SJSA1 (cell line): ENCODE data around the gene NCK2. TPM values are rescaled to one million over a fixed set of nuclear protein-coding genes. Genes with fewer than 3 reads are reported as not detected.

Experiments used
- DNase-seq, 2 experiments: peaks; one replicate each; pipeline ENCODE4 v3.0.0-alpha.2; 2015 to 2020; ENCODE audit warnings: low spot score in 2 of 2, low read depth in 1 of 2
- H3K27ac ChIP-seq: fragments of 250-450 bp; sonication (Bioruptor Pico); 2 replicates; pipeline ENCODE4 v1.5.1; 2020; ENCODE audit warnings: mild to moderate bottlenecking, moderate library complexity
- H3K27me3 ChIP-seq: fragments of 250-450 bp; sonication (Bioruptor Pico); replicated peaks from 2 replicates; pipeline ENCODE4 v1.5.1; 2020; ENCODE audit warnings: mild to moderate bottlenecking, moderate library complexity
- H3K36me3 ChIP-seq: fragments of 250-450 bp; sonication (Bioruptor Pico); 2 replicates; pipeline ENCODE4 v1.5.1; 2020; ENCODE audit warnings: mild to moderate bottlenecking
- H3K4me1 ChIP-seq: fragments of 250-450 bp; sonication (Bioruptor Pico); replicated peaks from 2 replicates; pipeline ENCODE4 v1.6.1; 2021; ENCODE audit warnings: mild to moderate bottlenecking
- H3K4me3 ChIP-seq: fragments of 250-450 bp; sonication (Bioruptor Pico); 2 replicates; pipeline ENCODE4 v1.5.1; 2020; ENCODE audit warnings: mild to moderate bottlenecking
- H3K9me3 ChIP-seq: fragments of 250-450 bp; sonication (Bioruptor Pico); replicated peaks from 2 replicates; pipeline ENCODE4 v1.5.1; 2020; ENCODE audit warnings: mild to moderate bottlenecking
- total RNA-seq: library from RNA; depleted of rRNA; stranded (reverse); fragments of >200 nt; shearing (Covaris generic); gene quantifications from 2 replicates; pipeline ENCODE4 v1.2.3, GENCODE V29; 2014

Gene NCK2
- total RNA-seq, 1 experiment from 2014 or later = 47.1 TPM

DNA sequence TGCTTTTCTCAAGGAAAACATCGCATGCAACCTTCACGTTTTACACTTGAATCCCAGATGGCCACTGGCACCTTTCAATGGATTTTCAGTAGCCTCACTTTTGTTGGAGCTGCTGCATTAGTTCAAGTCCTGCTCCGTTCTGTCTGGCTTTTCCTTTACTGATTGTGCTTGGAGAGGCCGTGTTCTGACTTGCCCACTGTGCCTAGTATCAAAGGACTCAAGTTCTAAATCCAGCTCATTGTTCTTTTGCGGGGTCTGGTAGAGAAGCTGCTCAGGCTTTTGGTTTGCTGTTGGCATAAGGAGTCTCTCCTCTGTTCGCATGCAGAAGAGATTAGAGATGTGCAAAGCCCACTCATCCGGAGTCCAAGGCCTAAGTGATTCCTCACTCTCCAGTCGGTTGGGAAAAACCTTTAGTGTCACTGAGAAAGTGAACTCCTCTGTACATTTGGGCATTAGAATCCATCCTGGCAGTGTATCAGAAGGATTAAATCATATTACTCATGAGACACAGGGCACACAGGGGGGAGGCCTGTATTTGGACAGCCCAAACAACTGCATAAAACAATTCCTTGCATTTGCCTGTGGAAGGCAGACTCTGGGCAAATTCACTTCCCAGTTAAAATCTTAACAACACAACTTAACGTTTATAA, 69.7 kb downstream of the NCK2 start:
- no peaks in the 10 kb centered on the region for H3K9me3 ChIP-seq
- no peaks in the 10 kb centered on the region for H3K27me3 ChIP-seq
- H3K4me1 ChIP-seq = no peaks in the 10 kb centered on the region
- H3K27ac ChIP-seq = no peak overlapping the region
- DNase-seq = no peak
- H3K36me3 ChIP-seq = peaks cover 11% of the 10 kb centered on the region
- H3K4me3 ChIP-seq = no peak overlapping the region

DNA sequence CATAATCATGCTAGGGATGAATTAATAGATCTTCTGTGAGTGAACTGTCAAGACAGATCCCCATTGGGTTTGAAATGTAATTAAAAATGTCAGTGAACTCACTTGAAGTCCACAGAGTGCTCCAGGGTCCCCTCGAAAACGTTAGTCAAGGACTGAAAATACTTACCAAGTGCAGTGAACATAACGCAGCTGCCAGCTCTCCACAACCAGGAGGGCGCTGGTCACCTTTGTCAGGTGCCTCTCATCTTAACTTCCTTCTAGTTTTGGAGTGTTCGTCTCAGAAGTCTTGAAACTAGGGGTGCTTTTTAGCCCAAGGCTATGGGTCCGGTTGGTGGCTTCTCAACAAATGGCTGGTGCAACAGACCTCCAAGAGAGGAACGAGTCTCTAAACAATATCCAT, 70.7 kb downstream of the NCK2 start:
- Histone ChIP-seq H3K9me3 (no peaks in the 10 kb centered on the region), H3K4me1 (no peaks in the 10 kb centered on the region), H3K4me3 (no peak overlapping the region), H3K27me3 (no peaks in the 10 kb centered on the region), H3K27ac (no peak overlapping the region), H3K36me3 (peaks cover 11% of the 10 kb centered on the region)
- DNase-seq = no peak

DNA sequence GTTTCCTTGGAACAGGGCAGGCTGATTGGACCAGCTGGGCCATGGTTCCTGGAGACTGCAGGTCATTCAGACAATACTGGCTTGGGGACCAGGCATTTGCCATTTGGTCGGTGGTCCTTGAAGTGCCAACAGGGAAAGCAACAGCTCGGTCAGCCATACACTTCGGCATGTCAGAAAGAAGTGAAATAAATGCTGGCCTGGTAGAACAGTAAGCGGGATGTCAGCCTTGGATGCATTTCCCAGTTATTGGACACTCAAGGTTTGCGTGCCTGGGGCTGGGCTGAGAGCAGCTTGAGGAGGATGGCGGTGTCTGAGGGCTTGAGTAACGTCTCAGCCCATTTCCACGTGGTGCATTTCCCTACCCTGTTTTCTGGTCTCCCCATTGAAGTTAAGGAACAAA, 75.4 kb downstream of the NCK2 start:
- H3K4me1 ChIP-seq = no peaks in the 10 kb centered on the region
- no peaks in the 10 kb centered on the region for H3K9me3 ChIP-seq
- no peaks in the 10 kb centered on the region for H3K27me3 ChIP-seq
- no peak for DNase-seq
- H3K36me3 ChIP-seq = peaks cover 11% of the 10 kb centered on the region
- no peak overlapping the region for H3K4me3 ChIP-seq
- H3K27ac ChIP-seq = no peak overlapping the region

DNA sequence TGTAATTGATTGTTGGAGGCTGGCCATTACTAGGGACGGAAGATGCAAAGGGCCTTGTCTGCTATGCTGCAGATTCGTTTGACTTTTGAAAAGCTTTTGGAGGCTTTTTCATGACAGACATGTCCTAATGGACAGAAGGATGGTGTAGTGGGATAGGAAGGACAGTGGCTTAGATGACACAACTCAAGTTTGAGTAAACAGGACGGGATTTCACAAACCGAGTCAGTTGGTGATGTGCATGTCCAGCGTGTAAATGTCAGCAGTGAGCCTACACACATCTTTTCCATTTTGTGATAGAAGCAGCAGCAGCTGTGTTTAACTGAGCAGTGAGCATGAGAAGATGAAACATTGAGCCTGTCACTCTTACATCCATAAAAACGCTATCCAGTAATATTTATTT, 76.0 kb downstream of the NCK2 start:
- Histone ChIP-seq H3K9me3 (no peaks in the 10 kb centered on the region), H3K4me3 (no peak overlapping the region), H3K4me1 (no peaks in the 10 kb centered on the region), H3K36me3 (peaks cover 11% of the 10 kb centered on the region), H3K27ac (no peak overlapping the region), H3K27me3 (no peaks in the 10 kb centered on the region)
- no peak for DNase-seq

DNA sequence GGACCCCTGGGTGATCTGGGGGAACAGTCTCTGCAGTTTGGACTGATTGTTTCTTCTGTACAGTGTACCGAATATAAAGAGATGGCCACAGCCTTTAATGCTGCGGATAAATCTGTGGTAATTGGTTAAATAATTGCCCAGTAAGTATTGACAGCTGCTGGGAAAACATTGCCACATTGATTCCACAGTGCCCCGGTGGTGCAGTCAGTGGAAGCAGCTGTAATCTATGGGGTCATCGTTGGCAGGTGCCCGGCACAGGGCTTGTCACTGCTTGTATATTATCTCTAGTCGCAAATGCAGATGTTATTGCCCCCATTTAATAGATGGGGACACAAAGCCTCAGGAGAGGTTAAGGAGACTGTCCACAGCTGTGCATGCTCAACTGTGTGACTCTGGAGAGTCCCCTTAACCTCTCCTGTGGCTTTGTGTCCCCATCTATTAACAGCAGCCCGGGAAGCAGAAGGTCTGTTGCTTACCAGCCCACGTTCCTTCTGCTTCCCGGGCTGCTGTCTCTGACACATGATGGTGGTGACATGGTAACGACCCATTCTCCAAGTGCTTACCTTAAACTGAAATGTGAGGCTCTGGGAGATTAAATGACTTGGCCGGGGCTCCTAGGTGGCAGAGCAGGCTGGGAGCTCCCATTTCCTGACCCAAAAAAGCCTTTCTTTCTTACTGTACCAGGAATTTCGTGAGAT, 76.9 kb downstream of the NCK2 start:
- H3K36me3 ChIP-seq = peaks cover 8% of the 10 kb centered on the region
- H3K4me3 ChIP-seq = no peak overlapping the region
- DNase-seq = no peak
- no peaks in the 10 kb centered on the region for H3K9me3 ChIP-seq
- H3K27me3 ChIP-seq = no peaks in the 10 kb centered on the region
- H3K27ac ChIP-seq = no peak overlapping the region
- H3K4me1 ChIP-seq = no peaks in the 10 kb centered on the region

DNA sequence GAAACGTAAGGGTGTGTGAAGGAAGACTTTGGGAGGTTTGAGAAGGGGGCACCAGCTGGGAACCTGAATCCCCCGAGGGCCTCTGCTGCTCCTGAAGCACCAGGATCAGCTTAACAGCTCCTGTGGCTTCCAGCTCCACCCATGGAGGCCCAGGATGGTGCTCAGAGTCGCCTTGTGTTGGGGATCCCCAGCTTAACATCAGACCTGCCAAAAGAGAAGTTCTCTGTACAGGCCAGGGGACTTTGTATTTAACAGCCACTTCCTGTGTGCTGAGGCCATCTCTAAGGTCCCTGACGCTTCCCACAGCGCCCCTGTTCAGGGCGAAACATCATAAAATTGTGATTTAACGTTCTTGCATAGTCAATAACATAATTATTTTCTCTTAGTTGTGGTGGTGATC, 77.5 kb downstream of the NCK2 start:
- Histone ChIP-seq H3K9me3 (no peaks in the 10 kb centered on the region), H3K27ac (no peak overlapping the region), H3K36me3 (peaks cover 3% of the 10 kb centered on the region), H3K4me1 (no peaks in the 10 kb centered on the region), H3K27me3 (no peaks in the 10 kb centered on the region), H3K4me3 (no peak overlapping the region)
- no peak for DNase-seq

DNA sequence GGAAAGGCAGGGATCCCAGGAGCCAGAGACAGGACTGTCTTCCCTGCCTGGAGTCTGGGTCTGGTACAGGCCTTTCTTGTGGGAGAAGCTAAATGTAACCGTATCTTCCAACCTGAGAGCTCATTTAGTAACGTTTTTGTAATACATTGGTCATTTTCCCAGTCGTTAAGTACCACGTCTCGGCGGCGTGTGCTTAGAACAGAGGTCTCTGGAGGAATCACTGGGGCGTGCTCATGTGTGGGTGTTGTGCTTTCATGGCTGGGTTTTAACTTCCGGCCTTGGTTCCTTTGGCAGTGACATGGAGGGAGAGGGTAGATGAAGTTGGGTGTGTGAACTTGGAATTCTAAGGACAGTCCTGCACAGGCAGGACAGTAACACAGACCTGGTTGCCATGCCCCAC, 79.7 kb downstream of the NCK2 start:
- Histone ChIP-seq H3K27me3 (no peaks in the 10 kb centered on the region), H3K9me3 (no peaks in the 10 kb centered on the region), H3K36me3 (peaks cover 4% of the 10 kb centered on the region; the same call in 1 of the 2 replicates), H3K4me1 (no peaks in the 10 kb centered on the region), H3K4me3 (no peak overlapping the region), H3K27ac (no peak overlapping the region)
- no peak for DNase-seq

DNA sequence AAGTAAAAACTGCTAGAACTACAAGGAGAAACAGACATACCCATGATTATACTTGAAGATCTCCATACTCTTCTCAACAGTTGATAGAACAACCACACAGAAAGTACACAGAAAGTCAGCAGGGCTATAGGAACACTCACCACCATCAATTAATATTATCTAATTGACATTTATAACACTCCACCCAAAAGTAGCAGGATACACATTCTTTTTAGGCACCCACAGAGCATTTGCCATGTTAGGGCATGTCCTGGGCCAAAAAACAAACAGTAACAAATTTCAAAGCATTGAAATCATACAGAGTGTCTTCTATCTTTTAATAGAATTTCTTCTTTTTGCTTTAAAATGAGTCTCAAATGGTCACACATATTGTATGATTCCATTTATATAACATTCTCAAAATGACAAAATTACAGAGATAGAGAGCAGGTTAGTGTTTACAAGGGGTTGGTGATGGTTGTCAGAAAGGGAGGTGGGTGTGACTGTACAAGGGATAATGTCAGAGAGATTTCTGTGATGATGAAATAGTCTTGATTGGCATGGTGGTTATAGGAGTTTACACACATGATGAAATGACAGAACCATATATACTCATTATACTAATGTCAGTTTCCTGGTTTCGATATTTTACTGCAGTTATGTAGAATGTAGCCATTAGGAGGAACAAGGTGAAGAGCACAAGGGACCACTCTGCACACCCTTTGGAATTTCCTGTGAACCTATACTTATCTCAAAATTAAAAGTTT, 82.8 kb downstream of the NCK2 start:
- Histone ChIP-seq H3K4me1 (no peaks in the 10 kb centered on the region), H3K9me3 (no peaks in the 10 kb centered on the region), H3K27me3 (no peaks in the 10 kb centered on the region), H3K4me3 (no peak overlapping the region), H3K27ac (no peak overlapping the region), H3K36me3 (0 out of 2 replicates have a peak, but pooled peaks cover 7% of the 10 kb centered on the region)
- no peak for DNase-seq

DNA sequence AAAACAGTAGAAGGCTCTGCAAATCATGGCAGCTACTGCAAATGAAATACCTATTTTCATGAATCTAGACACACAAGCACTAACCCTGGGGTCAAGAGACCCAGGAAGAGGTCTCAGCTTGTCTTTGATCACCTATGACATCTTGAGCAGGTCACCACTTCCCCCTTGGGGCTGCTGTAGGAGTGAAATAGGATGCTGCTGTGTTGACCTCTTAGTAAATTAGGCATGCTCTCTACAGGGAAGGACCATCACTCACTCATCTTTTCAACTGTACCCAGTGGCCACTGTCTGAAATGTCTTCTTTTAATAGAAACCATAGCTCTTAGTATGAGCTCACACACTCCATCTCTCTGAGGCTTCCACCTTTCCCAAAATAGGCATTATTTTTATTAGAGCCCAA, 83.8 kb downstream of the NCK2 start:
- no peak overlapping the region for H3K27ac ChIP-seq
- no peaks in the 10 kb centered on the region for H3K9me3 ChIP-seq
- no peak overlapping the region for H3K4me3 ChIP-seq
- DNase-seq = no peak
- 0 out of 2 replicates have a peak, but pooled peaks cover 7% of the 10 kb centered on the region for H3K36me3 ChIP-seq
- no peaks in the 10 kb centered on the region for H3K27me3 ChIP-seq
- H3K4me1 ChIP-seq = no peaks in the 10 kb centered on the region

DNA sequence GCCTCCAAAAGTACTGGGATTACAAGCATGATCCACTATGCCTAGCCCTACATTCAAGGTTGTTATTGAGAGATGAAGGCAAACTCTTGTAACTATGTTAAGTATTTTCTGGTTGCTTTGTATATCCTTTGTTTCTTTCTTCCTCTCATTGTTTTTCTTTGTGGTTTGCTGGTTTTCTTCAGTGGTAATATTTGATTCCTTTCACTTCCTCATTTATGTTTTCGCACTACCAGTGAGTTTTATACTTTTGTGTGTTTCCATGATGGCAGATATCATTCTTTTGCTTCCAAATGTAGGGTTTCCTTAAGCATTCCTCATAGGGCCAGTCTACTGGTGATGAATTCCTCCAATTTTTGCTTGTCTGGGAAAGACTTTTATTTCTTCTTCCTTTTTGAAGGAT, 90.2 kb downstream of the NCK2 start:
- H3K9me3 ChIP-seq = peaks cover 7% of the 10 kb centered on the region; the same call in 1 of the 2 replicates
- no peak for DNase-seq
- 0 out of 2 replicates have a peak, but pooled peaks cover 7% of the 10 kb centered on the region for H3K36me3 ChIP-seq
- H3K27ac ChIP-seq = no peak overlapping the region
- 0 out of 2 replicates have a peak, but pooled peaks cover 4% of the 10 kb centered on the region for H3K4me1 ChIP-seq
- H3K4me3 ChIP-seq = no peak overlapping the region
- no peaks in the 10 kb centered on the region for H3K27me3 ChIP-seq

DNA sequence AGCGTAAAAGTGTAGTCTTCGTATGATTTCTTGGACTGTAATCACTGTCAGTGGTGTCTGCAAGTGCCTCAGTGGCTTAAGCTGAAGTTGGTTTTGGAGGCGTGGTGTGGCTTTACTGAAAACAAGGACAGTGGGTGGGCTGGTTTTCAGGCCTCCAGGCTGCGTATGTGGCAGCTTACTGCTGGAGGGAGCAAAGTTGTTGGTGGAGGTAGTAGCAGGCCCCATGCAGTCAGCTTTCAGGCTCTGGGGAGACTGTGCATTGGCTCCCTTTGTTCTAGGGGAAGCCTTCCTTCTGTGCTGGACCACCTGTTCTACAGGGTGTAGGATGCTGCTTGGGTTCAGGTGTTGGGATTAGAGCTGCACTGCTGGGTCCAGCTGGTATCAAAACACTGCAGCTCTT, 91.6 kb downstream of the NCK2 start:
- Histone ChIP-seq H3K4me3 (no peak overlapping the region), H3K4me1 (0 out of 2 replicates have a peak, but pooled peaks cover 4% of the 10 kb centered on the region), H3K36me3 (0 out of 2 replicates have a peak, but pooled peaks cover 7% of the 10 kb centered on the region), H3K27me3 (no peaks in the 10 kb centered on the region), H3K9me3 (peaks cover 7% of the 10 kb centered on the region; the same call in 1 of the 2 replicates), H3K27ac (no peak overlapping the region)
- no peak for DNase-seq

DNA sequence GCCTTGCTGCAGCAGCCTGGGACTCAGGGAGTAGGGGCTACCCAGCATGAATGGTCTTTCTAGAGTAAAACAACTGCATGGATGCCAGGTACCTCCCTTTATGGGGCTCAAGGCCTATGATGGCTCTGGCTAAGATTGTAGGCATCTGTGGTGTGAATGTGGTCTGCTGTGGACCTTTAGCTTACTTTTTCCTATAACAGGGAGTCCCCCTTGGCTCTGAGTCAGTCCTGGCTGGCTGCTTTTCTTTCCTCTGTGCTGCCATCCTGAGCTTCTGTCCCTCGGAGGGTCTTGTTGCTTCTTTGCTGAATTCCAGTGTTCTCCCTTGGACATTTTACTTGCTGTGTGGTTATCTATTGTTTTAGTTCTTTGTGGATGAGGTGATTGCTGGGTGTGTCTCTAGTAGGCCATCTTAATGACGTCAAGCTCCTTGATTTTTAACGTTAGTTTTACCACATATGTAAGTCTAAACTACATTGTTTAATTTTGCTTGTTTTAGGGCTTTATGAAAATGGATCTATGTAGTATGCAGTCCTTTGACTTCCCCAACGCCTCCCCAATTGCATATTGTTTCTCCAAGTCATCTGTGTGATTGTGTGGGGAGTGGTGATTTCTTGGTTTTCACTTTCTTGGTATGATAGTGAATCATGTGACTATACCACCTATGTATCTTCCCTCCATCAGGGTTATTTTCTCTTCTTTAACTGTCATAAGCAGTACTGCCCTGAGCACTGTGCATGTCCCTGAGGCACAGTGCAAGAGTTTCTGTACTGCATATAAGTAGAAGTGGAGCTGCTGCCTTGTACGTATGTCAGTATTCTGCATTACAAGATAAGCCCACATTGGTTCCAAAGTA, 92.4 kb downstream of the NCK2 start:
- Histone ChIP-seq H3K4me1 (0 out of 2 replicates have a peak, but pooled peaks cover 4% of the 10 kb centered on the region), H3K9me3 (peaks cover 7% of the 10 kb centered on the region; the same call in 1 of the 2 replicates), H3K4me3 (no peak overlapping the region), H3K27ac (no peak overlapping the region), H3K36me3 (0 out of 2 replicates have a peak, but pooled peaks cover 7% of the 10 kb centered on the region), H3K27me3 (no peaks in the 10 kb centered on the region)
- DNase-seq = no peak

DNA sequence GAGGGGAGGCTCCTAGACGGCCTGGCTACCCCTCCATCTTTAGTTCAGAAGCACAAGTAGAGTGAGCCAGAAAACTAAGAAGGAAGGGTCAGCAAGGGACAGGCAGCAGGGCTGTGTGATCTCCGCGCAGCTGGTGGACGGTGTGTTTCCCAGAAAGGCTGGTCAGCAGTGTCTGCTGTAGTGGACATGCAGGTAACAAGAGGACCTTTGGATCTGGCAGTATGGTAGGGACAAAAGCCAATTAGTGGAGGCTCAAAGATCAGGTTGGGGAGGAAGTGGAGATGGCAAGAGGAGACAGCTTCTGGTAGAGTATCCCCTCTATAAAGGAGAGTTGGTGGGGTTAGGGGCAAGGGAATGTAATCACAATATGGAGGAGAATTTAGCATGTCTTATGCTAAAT, 95.1 kb downstream of the NCK2 start:
- peaks cover 5% of the 10 kb centered on the region; the same call in 1 of the 2 replicates for H3K9me3 ChIP-seq
- no peaks in the 10 kb centered on the region for H3K27me3 ChIP-seq
- H3K27ac ChIP-seq = no peak overlapping the region
- H3K36me3 ChIP-seq = 0 out of 2 replicates have a peak, but pooled peaks cover 2% of the 10 kb centered on the region
- H3K4me3 ChIP-seq = no peak overlapping the region
- DNase-seq = no peak
- peaks cover 4% of the 10 kb centered on the region; the same call in 1 of the 2 replicates for H3K4me1 ChIP-seq
